ENCODE measurements around the gene EMP1. TPM values are rescaled to one million over a fixed set of nuclear protein-coding genes. Genes with fewer than 3 reads are reported as not detected.
"Not testable (repeated sequence)": the region's sequence is repeated elsewhere in the genome, so short reads cannot be mapped to it uniquely, and the experiment has no call there.

The EMP1 gene
- total RNA-seq, 1 donor from 2014 or later: 19.0 TPM

DNA sequence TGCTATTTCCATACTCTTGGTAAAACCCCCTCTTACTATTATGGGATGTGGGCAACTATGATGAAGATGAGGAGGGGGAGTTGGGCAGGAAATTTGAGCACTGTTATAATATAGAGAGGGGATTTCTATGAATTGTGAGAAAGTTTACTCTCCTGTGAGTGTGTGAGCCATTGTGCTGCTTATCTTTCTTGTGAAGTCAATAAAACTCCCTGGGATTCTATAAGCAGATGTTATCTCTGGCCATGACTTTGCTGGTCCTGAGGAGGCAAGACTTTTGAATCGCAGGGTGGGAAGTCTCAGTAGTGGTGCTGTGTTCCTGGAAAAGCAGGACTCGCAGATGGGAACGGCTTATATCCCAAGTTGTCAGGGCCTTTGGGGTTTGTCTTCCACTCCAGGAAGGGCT lies 62.2 kb downstream of the EMP1 start:
- H3K27me3 Mint-ChIP-seq (ENCODE audit: low read depth): no peaks in the 10 kb centered on the region
- no peaks in the 10 kb centered on the region for H3K36me3 Mint-ChIP-seq
- no peak for DNase-seq (ENCODE audit: low spot score in 2 of 2, unreplicated experiment in 2 of 2)
- no peak overlapping the region for H3K4me3 Mint-ChIP-seq
- H3K9me3 Mint-ChIP-seq: no peaks in the 10 kb centered on the region
- H3K27ac Mint-ChIP-seq: peak overlapping the region; percentile 83
- TF ChIP-seq, protein P1, sequence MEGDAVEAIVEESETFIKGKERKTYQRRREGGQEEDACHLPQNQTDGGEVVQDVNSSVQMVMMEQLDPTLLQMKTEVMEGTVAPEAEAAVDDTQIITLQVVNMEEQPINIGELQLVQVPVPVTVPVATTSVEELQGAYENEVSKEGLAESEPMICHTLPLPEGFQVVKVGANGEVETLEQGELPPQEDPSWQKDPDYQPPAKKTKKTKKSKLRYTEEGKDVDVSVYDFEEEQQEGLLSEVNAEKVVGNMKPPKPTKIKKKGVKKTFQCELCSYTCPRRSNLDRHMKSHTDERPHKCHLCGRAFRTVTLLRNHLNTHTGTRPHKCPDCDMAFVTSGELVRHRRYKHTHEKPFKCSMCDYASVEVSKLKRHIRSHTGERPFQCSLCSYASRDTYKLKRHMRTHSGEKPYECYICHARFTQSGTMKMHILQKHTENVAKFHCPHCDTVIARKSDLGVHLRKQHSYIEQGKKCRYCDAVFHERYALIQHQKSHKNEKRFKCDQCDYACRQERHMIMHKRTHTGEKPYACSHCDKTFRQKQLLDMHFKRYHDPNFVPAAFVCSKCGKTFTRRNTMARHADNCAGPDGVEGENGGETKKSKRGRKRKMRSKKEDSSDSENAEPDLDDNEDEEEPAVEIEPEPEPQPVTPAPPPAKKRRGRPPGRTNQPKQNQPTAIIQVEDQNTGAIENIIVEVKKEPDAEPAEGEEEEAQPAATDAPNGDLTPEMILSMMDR (IDR thresholded peaks at IDR 0.05; ENCODE audit: unreplicated experiment): no peak
- H3K4me1 Mint-ChIP-seq: peaks cover 42% of the 10 kb centered on the region

DNA sequence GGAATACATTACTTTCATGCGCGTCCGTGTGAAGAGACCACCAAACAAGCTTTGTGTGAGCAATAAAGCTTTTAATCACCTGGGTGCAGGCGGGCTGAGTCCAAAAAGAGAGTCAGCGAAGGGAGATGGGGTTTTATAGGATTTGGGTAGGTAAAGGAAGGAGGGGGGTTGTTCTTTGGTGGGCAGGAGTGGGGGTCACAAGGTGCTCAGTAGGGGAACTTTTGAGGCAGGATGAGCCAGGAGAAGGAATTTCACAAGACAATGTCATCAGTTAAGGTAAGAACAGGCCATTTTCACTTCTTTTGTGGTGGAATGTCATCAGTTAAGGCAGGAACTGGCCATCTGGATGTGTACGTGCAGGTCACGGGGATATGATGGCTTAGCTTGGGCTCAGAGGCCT lies 63.1 kb downstream of the EMP1 start:
- not testable (repeated sequence) for H3K27ac Mint-ChIP-seq; H3K27me3 Mint-ChIP-seq (ENCODE audit: low read depth); DNase-seq (ENCODE audit: low spot score in 2 of 2, unreplicated experiment in 2 of 2); H3K9me3 Mint-ChIP-seq; H3K36me3 Mint-ChIP-seq; H3K4me3 Mint-ChIP-seq
- H3K4me1 Mint-ChIP-seq: peaks cover 42% of the 10 kb centered on the region

DNA sequence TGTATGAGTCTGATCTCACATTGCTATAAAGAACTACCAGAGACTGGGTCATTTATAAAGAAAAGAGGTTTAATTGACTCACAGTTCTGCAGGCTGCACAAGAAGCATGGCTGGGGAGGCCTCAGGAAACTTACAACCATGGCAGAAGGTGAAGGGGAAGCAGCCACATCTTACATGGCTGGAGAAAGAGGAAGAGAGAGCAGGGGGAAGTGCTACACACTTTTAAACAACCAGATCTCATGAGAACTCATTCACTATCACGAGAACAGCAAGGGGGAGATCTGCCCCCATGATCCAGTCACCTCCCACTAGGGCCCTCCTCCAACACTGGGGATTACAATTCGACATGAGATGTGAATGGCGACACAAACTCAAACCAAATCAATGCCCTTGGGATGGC lies 71.3 kb downstream of the EMP1 start:
- H3K36me3 Mint-ChIP-seq; H3K27me3 Mint-ChIP-seq (ENCODE audit: low read depth); DNase-seq (ENCODE audit: low spot score in 2 of 2, unreplicated experiment in 2 of 2): not testable (repeated sequence)

DNA sequence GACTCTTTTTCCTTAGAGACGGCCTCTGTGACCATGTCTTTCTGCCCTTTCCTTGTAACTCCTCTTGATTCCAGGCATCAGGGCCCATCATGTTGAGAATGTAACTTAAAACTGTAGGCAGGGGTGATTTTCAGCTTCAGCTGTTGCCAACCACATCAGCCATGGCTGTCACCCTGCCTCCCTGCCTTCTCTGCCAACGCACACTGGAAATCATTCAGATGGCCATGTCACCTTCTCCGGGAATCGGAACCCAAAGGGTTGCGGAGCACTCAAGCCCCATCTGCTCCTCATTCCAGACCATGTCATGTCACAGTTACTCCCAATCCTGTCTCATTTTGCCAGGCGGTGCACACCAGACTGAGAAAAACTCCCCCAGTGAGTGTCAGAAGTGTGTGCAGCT lies 72.1 kb downstream of the EMP1 start:
- Mint-ChIP-seq H3K27me3 (ENCODE audit: low read depth) (peaks cover 4% of the 10 kb centered on the region), H3K9me3 (no peaks in the 10 kb centered on the region)

More for the DNA sequence above, 71.3 kb downstream of the EMP1 start:
- not testable (repeated sequence) for H3K27ac Mint-ChIP-seq, H3K4me1 Mint-ChIP-seq, H3K9me3 Mint-ChIP-seq, H3K4me3 Mint-ChIP-seq

More for the DNA sequence above, 72.1 kb downstream of the EMP1 start:
- Mint-ChIP-seq H3K4me1 (no peaks in the 10 kb centered on the region), H3K4me3 (no peak overlapping the region), H3K27ac (no peak overlapping the region), H3K36me3 (no peaks in the 10 kb centered on the region)
- TF ChIP-seq, protein P1 (IDR thresholded peaks at IDR 0.05; ENCODE audit: unreplicated experiment): no peak
- no peak for DNase-seq (ENCODE audit: low spot score in 2 of 2, unreplicated experiment in 2 of 2)

Other genes starting within 250 kb of the EMP1 start
- not detected in 3 replicates for gene GPRC5D, start 244.6 kb upstream of the EMP1 start, total RNA-seq
- 55.0 to 63.5 TPM (median 58.6 TPM) in 3 replicates for gene HEBP1, start 196.5 kb upstream of the EMP1 start, total RNA-seq
- gene FAM234B, start 152.3 kb upstream of the EMP1 start, total RNA-seq: 8.6 to 9.5 TPM (median 9.1 TPM) in 3 replicates
- gene GSG1, start 93.1 kb upstream of the EMP1 start, total RNA-seq: not detected in 3 replicates

Data from mesothelial cell of epicardium (in vitro differentiated cells).